NCI-H446 (cell line): ENCODE data around the gene MMP25.
"Not testable (repeated sequence)": the region's sequence is repeated elsewhere in the genome, so short reads cannot be mapped to it uniquely, and the experiment has no call there.

Experiments
- DNase-seq, 2 experiments: peaks; one replicate each; lab custom pipeline; 2025; lab: John Stamatoyannopoulos, UW

MMP25 gene

DNA sequence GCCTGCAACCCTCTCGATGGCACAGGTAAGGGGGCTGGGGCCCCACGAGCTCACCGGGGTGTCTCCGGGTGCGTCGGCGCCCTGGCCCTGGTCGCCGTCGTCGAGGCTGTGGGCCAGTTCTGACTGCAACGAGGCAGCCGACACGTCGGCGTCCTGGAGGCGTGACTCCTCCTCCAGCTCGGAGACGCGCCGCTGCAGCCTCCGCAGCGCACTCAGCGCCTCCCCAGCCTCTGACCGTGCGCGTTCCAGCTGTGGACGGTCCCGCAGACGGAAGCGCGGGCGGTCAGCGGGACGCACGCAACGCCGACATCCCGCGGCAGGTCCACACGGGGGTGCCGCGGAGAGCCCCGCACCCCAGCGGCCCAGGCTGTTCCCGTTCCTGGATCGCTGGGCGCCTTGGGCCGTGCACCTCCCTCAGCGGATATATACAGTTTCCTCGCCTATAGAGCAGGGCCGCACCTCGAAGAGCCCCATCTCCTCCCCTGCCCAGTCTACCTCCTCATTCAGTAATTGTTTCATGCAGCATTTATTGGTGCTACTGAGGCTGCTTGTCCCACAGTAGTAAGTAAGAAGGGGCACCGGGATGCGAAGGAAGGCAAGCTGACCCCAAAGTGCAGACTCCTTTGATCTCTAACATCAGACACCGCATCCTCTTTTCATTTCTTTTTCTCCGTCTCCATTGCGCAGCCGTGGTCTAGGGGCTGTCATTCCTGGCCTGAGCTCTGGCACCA, 16.7 kb upstream of the MMP25 start:
- DNase-seq, result no peak

DNA sequence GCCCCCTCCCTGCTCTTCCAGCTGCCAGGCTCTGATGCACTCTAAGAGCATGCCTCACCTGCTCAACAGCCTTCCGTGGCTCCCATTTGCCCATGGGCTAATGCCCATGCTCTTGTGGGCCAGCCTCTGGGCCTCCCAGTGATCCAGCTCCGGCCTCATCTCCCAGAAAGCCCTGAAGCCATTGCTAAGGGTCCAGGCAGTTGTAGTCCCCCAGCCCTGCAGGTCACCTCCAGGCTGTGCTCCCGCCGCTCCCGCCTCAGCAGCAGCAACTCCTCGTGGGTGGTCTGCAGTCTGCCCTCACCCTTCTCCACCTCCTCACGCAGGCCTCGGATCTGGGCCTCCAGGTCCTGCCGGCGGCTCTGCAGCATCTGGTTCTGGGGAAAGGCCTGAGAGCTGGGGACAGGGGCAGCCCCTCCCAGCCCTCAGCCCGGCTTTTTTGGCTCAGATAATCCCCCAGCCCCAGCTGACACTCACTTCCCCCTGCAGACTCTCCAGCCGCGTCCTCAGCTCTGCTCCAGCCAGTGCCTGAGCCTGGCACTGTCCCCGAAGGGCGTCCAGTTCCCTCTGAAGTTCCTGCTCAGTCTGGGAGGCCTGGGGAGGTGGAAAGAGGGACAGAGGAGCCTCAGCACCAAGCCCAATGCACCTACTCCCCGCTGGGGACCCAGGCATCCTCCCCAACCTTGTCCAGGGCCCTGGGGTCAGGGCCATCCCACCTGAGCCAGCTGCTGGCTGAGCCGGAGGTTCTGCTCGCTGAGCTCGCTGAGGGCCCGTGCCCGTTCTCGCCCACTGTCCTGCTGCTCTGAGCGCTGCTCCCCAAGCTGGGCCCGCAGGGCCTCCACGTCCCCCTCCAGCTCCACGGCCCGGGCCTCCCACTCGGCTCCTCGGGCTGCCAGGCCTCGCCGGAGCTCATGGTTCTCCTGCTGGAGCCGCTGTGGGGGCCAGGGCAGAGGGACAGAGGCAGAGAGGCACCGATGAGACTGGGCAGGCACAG, 15.8 kb upstream of the MMP25 start:
- DNase-seq, result no peak

DNA sequence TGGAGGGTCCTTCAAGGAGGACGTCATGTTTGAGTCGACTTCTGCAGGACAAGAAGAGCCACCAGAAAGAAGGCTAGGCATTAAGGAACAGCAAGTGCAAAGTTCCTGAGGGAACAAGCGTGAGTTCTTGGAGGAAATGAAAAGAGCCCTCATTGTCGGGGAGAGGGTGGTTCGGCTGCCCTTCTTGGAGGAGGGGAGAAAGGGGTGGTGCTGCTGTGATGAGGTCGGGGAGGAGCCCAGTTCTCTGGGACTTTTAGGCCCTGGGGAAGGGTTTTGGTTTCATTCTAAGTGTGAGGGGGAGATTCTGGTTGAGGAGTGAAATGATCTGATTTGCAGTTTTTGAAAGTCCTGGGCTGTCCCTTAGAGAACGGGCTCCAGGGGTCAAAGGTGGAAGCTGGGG, 13.7 kb upstream of the MMP25 start:
- DNase-seq, result no peak

DNA sequence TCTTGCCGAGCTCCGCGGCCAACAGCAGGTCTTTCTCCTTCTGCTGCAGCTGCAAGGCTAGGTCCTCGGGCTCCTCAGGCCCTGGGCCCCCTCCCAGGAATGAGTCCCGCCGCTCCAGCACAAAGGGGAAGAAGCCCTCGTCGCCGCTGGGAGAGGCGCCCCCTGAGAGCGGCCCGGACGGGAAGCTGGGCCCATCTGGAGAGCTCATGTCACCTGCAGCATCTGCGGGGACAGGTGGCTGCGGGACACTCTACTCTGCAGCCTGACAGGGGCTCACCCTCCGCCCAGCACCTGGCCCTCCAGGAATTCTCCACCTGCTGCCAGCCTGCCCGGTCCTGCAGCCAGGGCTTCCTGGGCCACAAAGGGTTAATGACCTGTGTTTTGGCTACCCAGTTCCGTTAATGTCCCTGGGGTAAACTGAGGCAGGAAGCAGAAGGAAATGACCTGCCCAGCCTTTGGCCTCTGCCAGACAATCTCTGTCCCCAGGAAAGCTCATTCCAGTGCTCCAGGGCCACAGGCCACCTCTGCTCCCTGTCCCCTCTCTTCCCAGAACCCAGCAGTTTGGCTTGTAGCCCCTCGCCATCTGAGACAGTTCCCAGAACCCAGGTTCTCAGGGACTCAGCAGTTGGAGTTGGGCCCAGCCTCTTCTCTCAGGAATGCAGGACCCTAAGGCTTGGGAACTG, 10.9 kb upstream of the MMP25 start:
- no peak for DNase-seq

DNA sequence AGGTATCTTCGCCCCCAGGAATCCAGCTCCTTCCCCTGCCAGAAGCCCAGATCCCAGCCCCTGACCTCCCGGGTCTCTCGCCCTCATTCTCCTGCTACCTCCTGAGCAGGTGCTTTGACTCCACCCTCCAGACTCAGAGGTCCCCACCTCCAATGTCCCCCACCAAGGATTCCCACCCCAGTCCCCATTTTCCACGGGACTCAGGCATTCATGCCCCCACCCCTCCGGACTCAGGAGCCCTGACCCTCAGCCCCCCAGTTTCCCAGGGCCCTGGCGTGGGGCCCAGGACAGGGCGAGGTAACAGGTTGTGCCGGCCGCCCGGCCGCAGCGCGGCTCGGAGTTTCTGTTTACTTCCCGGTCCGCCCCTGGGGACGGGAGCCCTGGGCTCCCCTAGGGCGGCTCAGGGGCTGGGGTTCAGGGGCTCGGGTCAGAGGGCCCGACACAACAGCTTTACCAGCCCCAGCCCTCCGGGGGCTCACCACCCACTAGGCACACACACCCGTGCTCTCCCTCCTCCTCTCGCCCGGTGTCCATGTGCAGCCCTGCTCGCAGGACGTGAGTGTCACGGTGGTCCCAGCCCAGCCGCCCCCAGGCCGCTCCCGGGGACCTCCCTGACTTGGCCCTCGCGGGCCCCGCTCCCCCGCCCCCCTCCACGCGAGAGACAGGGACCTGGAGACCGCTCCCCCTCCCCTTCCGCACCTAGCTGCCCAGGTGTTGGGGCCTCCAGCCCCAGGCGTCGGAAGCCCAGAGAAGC, 10.2 kb upstream of the MMP25 start:
- no peak for DNase-seq

DNA sequence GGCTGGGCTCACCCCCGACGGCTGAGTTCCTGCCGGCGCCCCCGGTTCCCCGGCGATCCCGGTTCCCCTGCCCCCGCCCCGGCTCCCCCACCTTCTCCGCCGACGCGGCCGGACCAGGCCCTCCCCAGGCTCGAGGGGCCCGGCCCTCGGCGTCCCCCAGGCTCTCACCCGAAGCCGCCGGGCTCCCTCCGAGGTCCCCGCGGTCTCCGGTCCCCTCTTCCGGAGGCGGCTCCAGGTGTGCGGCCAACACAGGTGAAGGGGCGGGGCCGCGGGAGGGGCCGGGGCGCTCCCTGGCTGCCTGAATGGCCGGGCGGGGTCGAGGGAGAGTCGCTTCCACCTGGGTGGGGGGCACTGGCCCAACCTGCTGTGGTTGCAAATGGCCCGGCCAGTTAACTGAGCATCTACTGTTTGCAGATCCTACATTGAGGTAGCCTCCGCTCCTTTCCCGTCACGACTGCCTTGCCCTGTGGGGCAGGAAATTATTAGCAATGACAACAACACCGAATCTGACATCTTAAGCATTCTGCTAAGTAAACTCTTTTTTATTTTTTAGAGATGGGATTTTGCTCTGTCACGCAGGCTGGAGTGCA, 9.5 kb upstream of the MMP25 start, which contains the start of gene BICDL2:
BICDL2 (minus strand) TSS at position 219 of the 590 bp plus-strand sequence. CDS start 1,448 bp downstream, outside the sequence.
- DNase-seq, result no peak

DNA sequence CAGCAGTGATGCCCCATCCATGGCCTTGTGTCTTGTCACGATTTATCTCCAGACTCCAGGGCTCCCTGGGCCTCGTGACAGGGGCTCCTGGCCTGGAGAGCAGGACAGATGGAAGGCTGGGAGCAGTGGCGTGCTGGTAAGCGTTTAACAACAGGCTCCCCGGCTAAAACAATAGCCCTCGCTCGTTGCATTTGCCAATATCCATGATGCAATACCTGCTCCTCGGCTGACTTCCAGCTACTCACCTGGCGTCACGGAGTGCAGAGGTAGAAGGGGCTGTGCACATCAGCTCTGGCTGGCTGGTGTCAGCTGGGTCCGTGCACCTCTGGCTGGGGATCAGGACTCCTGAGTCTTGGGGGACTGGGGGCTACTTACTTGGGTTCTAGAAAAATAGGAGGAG, 8.1 kb upstream of the MMP25 start:
- DNase-seq, result no peak

DNA sequence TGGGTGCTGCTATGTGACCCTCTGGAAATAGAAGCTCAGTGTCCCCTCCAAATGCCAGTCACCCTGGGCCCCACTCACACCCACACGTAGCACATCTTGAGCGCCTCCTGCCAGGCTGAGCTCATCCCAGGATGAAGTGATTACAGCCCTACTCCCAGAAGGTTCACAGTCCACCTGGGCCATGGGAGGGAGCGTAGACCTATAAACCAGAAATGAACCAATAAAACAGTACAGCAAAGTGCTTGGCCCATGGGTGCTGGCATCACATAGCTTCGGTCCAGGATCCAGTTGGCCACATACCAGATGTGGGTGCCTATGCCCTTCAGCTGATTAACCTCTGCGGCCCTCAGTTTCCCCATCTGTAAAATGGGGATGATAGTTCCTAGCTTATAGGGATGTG, 7.5 kb upstream of the MMP25 start:
- DNase-seq, result no peak

DNA sequence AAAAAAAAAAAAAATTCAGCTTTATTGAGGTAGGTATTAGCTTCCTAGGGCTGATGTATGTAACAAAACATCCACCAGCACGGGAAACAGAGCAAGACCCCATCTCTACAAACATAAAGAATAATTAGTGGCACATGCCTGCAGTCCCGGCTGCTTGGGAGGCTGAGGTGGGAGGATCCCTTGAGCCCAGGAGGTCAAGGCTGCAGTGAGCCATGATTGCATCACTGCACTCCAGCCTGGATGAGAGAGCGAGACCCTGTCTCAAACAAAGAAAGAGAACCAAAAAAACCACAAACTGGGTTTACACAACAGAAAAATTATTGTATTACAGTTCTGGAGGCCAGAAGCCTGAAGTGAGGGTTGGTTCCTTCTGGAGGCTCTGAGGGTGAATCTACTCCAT, 4.0 kb upstream of the MMP25 start:
- DNase-seq, result no peak

DNA sequence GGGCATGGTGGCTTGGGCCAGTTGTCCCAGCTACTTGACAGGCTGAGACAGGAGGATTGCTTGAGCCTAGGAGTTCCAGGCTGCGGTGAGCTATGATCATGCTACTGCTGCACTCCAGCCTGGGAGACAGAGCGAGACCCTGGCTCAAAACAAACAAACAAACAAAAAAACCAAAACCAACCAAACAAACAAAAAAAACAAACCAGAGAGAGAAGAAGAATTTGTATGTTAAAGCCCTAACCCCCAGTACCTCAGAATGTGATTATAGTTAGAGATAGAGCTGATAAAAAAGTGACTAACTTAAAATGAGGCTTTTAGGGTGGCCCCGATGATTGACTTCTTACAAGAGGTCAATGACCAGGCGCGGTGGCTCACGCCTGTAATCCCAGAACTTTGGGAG, 1.7 kb upstream of the MMP25 start:
- DNase-seq, result no peak

DNA sequence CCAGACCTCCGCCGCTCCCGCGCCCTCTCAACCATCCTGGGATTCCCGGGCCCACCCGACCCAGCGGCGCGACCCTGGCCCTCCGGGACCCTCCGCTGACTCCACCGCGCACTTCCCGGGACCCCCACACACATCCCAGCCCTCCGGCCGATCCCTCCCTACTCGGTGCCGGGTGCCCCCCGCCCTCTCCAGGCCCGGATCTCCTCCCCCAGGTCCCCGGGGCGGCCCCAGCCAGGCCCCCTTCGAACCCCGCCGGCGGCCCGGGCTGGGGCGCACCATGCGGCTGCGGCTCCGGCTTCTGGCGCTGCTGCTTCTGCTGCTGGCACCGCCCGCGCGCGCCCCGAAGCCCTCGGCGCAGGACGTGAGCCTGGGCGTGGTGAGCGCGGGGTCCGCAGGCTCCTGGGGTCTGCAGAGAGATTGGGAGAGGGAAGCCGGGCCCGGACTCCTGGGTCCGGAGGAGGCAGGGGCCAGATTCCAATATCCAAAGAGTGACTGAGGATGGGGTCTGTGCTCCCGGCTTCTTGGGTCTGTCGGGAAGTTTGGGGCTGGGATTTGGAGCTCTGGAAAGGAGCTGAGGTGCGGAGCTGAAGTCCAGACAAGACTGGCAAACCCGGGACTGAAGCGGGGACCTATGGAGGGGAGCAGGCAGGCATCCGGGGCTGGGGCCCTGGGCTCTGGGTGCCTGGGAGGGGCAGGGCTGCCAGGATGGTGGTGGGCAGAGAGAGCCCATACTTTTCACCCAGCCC, 453 bp downstream of the MMP25 start:
- no peak for DNase-seq

DNA sequence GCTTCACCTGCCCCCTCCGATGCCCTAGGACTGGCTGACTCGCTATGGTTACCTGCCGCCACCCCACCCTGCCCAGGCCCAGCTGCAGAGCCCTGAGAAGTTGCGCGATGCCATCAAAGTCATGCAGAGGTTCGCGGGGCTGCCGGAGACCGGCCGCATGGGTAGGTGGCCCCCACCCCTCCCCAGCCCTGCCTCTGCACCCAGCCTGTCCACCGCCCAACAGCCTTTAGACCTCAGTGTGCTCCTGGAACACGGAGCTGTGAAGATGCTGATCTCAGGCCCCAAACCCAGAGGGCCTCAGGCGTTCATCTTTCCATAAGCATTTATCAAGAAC, 993 bp downstream of the MMP25 start:
- no peak for DNase-seq

DNA sequence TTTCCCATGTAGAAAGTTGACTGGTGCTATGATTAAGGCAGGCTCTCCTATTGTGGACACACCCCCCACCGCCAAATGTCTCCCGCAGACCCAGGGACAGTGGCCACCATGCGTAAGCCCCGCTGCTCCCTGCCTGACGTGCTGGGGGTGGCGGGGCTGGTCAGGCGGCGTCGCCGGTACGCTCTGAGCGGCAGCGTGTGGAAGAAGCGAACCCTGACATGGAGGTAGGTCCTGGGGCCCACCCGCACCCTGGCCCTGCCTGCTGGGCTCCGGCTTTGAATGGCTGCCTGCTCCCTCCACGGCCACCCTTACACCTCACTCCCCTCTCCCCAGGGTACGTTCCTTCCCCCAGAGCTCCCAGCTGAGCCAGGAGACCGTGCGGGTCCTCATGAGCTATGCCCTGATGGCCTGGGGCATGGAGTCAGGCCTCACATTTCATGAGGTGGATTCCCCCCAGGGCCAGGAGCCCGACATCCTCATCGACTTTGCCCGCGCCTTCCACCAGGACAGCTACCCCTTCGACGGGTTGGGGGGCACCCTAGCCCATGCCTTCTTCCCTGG, 3.6 kb downstream of the MMP25 start:
- DNase-seq, result no peak

DNA sequence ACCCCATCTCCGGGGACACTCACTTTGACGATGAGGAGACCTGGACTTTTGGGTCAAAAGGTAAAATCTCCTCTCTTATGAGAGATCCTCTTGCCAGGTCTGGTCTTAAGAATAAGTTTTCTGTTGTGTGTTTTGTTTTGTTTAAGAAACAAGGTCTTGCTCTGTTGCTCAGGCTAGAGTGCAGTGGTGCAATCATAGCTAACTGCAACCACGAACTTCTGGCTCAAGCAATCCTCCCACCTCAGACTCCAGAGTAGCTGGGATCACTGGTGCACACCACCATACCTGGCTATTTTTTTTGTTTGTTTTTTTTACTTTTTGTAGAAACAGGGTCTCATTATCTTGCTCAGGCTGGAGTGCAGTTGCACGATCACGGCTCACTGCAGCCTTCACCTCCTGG, 4.1 kb downstream of the MMP25 start:
- no peak for DNase-seq

DNA sequence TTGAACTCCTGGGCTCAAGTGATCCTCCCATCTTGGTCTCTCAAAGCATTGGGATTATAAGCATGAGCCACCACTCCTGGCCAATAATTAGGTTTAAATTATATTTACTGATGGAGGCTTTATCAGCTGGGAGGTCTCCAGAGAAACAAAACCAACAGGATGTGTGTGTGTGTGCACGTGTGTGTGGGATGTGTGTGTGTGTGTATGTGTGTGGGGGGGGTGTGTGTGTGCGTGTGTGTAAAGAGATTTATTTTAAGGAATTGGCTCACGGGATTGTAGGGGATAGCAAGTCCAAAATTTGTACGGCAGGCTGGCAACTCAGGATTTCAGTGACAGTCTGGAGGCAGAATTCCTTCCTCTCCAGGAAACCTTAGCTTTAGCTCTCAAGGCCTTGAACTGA, 4.6 kb downstream of the MMP25 start:
- DNase-seq, result no peak

DNA sequence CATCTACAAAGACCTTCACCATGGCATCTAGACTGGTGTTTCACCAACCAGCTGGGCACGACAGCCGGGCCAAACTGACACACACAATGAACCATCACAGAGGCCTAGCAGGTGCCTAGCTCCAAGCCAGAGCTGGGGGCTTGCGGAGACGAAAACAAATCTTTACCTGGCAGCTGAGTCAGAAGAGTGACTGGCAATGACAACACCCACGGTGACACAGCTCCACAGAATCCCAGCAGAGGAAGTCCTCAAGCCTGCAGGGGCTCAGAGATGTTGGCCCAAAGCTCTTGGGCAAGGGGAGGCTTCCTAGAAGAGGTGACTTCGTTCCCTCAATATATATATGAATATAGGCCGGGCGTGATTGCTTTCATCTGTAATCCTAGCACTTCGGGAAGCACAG, 5.1 kb downstream of the MMP25 start:
- no peak for DNase-seq

DNA sequence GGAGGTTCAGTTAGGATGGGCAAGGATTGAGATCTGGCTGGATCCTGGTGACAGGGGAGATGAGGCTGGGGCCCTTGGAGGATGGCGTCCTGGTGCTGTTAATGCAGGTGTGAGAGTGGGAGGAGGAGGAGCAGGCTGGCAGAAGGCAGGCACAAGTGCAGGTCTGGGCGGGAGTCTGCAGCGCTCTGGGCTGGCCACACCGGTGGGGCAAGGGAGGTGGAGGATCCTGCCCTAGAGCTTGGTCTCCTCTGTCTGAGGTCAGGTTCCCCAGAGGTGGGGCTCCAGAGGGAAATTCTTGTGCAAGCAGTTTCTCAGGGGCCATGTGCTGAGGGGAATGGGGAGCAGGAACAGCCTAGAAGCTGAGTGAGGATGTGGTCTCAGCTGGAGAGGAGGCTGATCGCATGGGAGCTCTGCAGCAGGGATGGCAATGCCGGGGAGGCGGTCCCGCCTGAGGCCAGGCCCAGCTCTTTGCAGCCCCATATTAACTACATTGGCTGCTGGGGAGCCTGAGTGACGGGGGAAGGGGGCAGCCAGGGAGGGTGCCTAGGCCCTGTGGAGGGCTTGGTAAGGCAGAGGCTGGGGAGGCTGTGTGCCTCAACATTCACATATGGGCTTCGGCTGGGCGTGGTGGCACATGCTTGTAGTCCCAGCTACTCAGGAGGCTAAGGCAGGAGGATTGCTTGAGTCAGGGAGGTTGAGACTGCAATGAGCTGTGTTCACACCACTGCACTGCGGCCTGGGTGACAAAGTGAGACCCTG, 6.4 kb downstream of the MMP25 start:
- not testable (repeated sequence) for DNase-seq

DNA sequence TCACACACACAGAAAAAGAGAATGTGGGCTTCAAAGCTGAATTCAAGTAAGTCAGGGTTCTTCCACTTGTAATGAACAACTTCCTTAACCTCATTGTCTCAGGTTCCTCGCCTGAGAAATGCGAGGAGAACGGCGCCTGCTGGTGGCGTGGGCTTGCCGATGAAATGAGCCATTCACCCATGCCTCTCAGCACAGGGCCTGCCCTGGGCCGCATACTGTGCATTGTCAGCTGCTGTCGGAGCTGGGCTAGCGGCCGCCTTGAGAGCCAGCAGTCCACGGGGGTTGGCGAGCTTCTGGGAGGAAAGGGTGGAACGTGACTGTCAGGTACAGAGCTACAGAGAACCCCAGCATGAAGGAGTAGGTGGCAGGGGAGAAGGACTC, 7.0 kb downstream of the MMP25 start:
- not testable (repeated sequence) for DNase-seq

DNA sequence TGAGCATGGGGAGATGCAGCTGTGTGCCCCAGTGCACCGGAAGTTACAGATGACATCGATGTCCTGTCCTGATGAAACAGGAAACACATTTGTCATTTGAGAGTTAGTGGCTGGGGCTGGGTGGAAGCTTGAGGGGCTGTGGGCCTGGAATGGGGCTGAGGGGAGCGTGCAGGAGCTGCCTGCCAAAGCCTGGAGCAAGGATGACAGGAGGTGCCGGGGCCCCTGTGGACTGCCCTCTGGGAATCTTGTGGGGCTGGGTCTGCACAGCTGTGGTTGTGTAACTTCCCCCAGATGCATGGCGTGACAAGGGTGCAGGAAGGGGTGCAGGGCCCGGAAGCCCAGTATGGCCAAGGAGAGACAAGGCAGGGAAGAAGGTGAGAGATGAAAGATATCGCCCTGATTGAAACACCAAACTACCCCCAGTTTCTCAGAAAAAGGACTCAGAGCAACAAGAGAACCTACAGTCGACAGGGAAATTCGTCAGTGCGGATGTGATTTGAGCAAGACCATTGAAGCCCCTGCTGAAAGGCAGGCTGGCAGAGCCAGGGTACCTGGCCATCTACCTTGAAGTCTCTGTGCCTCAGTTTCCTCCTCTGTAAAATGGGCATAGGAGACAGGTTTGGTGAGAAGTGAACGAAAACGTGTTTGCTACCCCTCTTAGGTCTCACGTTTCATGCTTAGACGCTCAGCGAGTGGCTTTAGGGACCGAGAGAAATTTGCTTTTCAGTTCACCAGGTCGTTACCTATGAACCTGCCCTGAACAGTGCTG, 8.8 kb downstream of the MMP25 start:
- DNase-seq, result no peak
